Activated naive CD4-positive, alpha-beta T cell (primary cell): ENCODE measurements around the gene ARFGAP3.
"Not testable (repeated sequence)": the region's sequence is repeated elsewhere in the genome, so short reads cannot be mapped to it uniquely, and the experiment has no call there.

Experiments used
- DNase-seq, 4 experiments: peaks; one replicate each; lab custom pipeline; 2025; lab: John Stamatoyannopoulos, UW

ARFGAP3 gene

GRCh38 chr22:42768385-42769035 lies 88.6 kb downstream of the ARFGAP3 start:
- DNase-seq = no peak

- no peak for DNase-seq
Observed at GRCh38 chr22:42766860-42767259, 90.2 kb downstream of the ARFGAP3 start.

- no peak for DNase-seq
Observed at GRCh38 chr22:42764895-42765363, 92.1 kb downstream of the ARFGAP3 start.

GRCh38 chr22:42763965-42764480 lies 93.0 kb downstream of the ARFGAP3 start:
- no peak for DNase-seq

GRCh38 chr22:42760806-42761565 lies 96.1 kb downstream of the ARFGAP3 start:
- no peak for DNase-seq

- no peak for DNase-seq
Observed at GRCh38 chr22:42758931-42759629, 98.0 kb downstream of the ARFGAP3 start.

- not testable (repeated sequence) for DNase-seq
Observed at GRCh38 chr22:42755553-42755952, 101.5 kb downstream of the ARFGAP3 start.

- not testable (repeated sequence) for DNase-seq
Observed at GRCh38 chr22:42755121-42755520, 102.0 kb downstream of the ARFGAP3 start.

GRCh38 chr22:42754658-42755057 lies 102.4 kb downstream of the ARFGAP3 start:
- DNase-seq = no peak

- no peak for DNase-seq
Observed at GRCh38 chr22:42752912-42753311, 104.2 kb downstream of the ARFGAP3 start.

DNA sequence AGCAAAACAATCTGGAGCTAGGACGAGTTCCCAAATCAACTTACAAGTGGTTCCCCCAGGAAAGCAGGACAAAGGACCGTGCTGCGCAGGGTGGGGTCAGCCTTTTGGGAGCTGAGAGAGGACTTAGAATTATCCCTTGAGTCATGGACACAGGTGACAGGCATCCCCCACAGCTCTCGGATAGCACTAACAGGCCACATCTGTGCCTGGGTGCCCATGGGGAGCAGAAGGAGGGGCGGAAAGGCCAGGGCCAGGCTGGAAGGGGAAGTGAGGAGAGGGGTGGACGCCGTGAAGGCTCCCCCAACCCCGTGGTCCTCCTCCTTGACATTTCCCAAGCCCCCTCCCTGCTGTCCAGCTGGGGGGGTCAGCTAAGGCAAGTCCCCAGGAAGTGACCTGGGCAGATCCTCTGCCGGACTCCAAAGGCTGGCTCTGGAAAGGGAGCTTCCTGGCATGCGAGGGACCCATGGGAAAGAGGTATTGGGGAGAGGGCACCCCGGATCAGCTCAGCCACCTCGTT lies 104.8 kb downstream of the ARFGAP3 start:
- DNase-seq = no peak

- not testable (repeated sequence) for DNase-seq
Observed at GRCh38 chr22:42750421-42750820, 106.7 kb downstream of the ARFGAP3 start.

- DNase-seq = no peak
Observed at GRCh38 chr22:42747701-42748513, 109.2 kb downstream of the ARFGAP3 start.
